GM12872 (cell line): ENCODE results near the gene RAB40AL.
A peak's percentile ranks its signal among the peaks of the same experiment; 100 is the strongest.
"Not testable (repeated sequence)": the region's sequence is repeated elsewhere in the genome, so short reads cannot be mapped to it uniquely, and the experiment has no call there.

Experiments used
- TF ChIP-seq, protein P1 (sequence below): IDR thresholded peaks from 3 replicates; pipeline ENCODE4 v1.5.1; 2011; ENCODE audit warnings: low read depth, mild to moderate bottlenecking, low read length, moderate library complexity; ENCODE audit not compliant: insufficient read depth

RAB40AL gene, protein sequence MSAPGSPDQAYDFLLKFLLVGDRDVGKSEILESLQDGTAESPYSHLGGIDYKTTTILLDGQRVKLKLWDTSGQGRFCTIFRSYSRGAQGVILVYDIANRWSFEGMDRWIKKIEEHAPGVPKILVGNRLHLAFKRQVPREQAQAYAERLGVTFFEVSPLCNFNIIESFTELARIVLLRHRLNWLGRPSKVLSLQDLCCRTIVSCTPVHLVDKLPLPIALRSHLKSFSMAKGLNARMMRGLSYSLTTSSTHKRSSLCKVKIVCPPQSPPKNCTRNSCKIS

GRCh38 chrX:102936972-102937371, at the start of gene RAB40AL:
Gene RAB40AL, plus strand, starts transcription at chrX:102937272. Its CDS starts 47 bp downstream, at chrX:102937319.
- TF ChIP-seq, protein P1, sequence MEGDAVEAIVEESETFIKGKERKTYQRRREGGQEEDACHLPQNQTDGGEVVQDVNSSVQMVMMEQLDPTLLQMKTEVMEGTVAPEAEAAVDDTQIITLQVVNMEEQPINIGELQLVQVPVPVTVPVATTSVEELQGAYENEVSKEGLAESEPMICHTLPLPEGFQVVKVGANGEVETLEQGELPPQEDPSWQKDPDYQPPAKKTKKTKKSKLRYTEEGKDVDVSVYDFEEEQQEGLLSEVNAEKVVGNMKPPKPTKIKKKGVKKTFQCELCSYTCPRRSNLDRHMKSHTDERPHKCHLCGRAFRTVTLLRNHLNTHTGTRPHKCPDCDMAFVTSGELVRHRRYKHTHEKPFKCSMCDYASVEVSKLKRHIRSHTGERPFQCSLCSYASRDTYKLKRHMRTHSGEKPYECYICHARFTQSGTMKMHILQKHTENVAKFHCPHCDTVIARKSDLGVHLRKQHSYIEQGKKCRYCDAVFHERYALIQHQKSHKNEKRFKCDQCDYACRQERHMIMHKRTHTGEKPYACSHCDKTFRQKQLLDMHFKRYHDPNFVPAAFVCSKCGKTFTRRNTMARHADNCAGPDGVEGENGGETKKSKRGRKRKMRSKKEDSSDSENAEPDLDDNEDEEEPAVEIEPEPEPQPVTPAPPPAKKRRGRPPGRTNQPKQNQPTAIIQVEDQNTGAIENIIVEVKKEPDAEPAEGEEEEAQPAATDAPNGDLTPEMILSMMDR = not testable (repeated sequence)

GRCh38 chrX:102887687-102888086, 49.4 kb upstream of the RAB40AL start:
- TF ChIP-seq, protein P1 = no peak

DNA sequence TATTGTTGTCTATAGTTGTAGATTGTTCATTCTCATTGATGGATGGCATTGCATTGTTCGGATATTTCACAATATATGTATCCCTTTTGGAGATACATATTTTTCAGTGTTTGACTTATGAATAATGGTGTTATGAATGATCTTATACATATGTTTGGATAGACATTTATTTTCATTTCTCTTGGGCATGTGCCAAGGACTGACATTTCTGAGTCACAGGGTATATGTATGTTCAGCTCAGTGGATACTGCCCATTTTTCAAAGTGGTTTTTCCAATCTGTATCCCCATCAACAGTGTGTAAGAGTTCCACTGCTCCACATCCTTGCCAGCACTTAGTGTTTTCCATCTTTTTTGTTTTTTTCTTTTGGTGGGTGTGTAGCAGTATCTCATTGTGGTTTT, 45.0 kb upstream of the RAB40AL start:
- TF ChIP-seq, protein P1 = no peak

DNA sequence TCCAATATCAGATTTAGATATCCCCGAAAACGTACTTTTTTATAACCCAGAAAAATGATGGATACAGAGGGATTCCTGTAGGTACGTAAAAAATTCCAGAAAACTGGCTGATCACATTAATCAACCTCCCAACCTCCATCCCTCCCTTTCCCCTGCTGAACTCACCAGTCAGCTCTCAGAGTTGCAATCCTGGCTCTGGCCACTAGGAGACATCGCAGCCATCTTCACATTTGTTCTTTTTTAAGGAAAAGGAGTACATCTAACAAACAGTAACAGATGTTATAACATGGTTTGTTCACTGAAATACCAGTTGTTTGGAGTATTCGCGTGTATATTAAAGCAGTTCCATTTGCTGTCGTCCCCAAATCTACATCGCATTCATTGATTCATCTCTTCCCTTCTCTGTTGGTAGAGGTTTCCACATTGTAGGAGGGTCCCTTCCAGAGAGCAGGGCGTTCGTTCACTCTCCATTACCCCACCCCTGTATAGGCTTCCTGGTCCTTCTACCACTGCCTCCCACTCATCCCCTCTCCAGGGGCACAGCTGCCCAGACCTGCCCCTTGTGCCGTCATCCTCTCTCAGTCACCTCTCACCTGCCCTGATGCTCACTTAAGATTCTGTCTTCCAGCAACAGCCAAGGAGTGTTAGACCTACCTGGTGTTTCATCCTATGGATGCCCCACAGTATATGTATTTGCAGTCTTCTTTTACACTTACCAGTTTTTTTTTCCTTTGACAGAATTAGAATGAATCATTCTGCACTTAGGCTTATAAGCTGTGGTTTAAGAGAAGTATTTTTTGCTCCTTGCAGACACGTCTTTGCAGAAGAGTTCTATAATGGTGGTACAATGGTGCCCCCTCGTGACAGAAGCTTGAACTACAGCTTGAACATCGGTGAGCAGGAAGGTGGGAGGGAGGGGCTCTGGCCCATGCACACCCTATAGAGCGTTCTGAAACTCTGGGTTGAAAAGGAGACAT, 36.8 kb upstream of the RAB40AL start:
- TF ChIP-seq, protein P1 = peak; percentile 63

- TF ChIP-seq, protein P1 = no peak
These were observed 34.7 kb upstream of the RAB40AL start for GRCh38 chrX:102902355-102902754.

GRCh38 chrX:102930990-102931756, 5.9 kb upstream of the RAB40AL start:
- TF ChIP-seq, protein P1 = no peak

DNA sequence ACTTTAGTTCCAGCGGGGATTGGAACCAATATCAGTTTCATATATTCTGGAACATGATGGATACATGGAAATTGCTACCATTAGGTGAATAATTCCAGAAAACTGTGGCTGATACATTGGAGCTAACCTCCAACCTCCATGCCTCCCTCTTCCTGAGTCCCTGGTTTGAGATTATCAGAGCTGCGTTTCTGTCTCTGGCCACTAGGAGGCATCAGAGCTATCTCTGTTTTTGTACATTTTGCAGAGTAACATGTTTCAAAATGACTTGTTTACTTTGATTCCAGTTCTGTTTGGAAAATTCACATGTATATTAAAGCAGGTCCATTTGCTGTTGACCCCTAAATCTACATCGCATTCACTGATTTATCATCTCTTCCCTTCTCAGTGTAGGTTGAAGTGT, 2.4 kb upstream of the RAB40AL start:
- TF ChIP-seq, protein P1 = peak; percentile 64
